Bladder microvascular endothelial cell (primary cell): Measurements from ENCODE around the gene SMPD4. TPM values are rescaled to one million over a fixed set of nuclear protein-coding genes. Genes with fewer than 3 reads are reported as not detected.

ENCODE experiments used
- total RNA-seq: library from RNA; depleted of rRNA; stranded (reverse); fragments of >200 nt; gene quantifications from 2 replicates; pipeline ENCODE4 v1.2.3, GENCODE V29; 2014

Gene SMPD4, protein sequence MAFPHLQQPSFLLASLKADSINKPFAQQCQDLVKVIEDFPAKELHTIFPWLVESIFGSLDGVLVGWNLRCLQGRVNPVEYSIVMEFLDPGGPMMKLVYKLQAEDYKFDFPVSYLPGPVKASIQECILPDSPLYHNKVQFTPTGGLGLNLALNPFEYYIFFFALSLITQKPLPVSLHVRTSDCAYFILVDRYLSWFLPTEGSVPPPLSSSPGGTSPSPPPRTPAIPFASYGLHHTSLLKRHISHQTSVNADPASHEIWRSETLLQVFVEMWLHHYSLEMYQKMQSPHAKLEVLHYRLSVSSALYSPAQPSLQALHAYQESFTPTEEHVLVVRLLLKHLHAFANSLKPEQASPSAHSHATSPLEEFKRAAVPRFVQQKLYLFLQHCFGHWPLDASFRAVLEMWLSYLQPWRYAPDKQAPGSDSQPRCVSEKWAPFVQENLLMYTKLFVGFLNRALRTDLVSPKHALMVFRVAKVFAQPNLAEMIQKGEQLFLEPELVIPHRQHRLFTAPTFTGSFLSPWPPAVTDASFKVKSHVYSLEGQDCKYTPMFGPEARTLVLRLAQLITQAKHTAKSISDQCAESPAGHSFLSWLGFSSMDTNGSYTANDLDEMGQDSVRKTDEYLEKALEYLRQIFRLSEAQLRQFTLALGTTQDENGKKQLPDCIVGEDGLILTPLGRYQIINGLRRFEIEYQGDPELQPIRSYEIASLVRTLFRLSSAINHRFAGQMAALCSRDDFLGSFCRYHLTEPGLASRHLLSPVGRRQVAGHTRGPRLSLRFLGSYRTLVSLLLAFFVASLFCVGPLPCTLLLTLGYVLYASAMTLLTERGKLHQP
- 12.0 and 24.0 TPM in 2 replicates for total RNA-seq

DNA sequence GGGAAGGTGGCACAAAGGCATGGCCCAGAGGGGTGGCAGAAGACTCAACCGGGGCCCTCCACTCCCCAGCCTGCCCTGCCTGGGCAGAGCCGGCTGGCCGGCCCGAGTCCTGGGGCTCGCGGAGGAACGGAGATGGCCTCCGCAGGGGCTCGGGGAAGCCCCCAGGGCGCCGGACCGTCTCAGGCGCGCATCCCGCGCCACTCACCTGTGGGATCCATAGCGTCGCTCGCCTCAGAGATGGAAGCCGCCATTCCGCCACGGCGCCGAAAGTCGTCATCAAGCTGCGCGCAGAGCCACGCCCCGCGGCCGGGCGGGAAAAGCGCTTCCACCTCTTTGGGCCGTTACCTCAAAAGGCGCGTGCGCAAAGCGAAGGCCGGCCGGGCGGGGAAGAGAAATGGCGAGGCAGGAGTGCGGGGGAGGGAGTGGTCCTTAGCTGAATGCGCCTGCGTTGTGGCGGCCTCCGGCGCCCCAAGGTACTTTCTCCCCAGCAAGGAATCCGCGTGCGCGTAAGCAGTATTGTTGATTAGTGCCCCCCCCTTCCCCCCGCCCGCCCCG is at the start of gene SMPD4:
Gene SMPD4, minus strand, starts transcription at position 278 of the 555 bp plus-strand sequence. CDS start 5,010 bp downstream, outside the sequence.

DNA sequence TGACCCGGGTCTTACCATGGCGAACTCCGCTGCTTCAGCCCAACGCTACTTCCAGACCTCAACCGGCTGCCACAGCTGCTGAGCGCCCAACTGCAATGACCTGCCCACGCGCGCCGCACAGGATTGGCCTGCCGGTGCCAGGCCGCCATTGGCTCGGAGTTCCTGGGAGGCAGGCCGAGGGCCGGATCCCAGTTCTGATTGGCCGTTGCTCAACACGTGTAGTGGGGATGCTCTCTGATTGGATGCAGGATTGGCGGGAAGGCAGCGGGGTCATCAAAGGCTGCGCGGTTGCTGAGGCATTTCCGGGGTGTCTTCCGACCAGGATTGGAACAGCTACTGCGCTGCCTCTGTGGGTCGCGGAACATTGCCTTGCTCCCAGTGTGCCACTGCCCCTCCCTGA is 16.9 kb upstream of the SMPD4 start, which contains the start of gene TUBA3E:
Gene TUBA3E, minus strand, starts transcription at position 97 of the 400 bp plus-strand sequence. Its CDS starts 79 bp downstream, at position 18.

DNA sequence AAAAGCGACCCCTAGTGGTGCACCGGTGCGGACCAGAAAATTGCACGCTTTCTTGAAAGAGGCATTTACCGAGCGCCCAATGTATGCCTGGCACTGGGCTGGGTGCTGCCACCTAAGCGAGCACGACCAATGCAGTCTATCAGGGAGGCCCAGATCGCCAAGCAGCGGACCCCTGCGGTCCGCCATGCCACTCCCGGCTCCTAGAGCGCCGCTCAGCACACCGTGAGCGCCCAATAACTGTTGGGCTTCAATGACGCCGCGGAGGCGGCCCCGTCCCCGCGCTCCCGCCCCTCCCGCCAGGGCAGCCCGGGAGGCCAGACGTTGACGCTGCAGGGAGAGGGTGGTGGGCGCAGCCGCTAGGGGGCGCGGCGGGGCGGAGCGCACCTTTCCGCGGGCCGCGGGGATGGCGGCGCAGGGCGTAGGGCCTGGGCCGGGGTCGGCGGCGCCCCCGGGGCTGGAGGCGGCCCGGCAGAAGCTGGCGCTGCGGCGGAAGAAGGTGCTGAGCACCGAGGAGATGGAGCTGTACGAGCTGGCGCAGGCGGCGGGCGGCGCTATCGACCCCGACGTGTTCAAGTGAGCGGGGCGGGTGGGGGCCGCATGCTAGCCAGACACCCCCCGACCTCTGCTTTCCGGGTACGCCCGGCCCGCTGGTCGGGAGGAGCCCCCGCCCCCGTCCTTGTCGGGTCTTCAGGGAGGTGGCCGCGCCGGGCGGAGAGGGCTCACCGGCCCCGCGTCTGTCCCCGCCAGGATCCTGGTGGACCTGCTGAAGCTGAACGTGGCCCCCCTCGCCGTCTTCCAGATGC is 679 bp upstream of the SMPD4 start, which contains the start of gene MZT2B:
Gene MZT2B, plus strand, starts transcription at position 383 of the 803 bp plus-strand sequence. Its CDS starts 21 bp downstream, at position 404.

DNA sequence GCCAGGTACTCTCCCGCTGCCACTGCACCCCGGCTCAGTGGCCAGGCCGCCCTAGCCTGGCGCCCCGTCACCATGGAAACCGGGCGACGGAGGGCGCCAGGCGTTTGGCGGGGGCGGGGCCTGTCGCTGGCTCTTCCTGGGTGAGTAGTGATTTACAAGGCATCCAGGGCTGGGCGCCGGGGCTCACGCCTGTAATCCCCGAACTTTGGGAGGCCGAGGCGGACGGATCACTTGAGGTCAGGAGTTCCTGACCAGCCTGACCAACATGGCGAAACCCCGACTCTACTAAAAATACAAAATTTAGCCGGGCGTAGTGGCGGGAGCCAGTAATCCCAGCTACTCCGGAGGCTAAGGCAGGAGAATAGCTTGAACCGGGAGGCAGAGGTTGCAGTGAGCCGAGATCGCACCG is 36.4 kb downstream of the SMPD4 start, which contains the start of gene CCDC74B:
Gene CCDC74B, minus strand, starts transcription at position 107 of the 409 bp plus-strand sequence. CDS start 116 bp downstream, outside the sequence.

DNA sequence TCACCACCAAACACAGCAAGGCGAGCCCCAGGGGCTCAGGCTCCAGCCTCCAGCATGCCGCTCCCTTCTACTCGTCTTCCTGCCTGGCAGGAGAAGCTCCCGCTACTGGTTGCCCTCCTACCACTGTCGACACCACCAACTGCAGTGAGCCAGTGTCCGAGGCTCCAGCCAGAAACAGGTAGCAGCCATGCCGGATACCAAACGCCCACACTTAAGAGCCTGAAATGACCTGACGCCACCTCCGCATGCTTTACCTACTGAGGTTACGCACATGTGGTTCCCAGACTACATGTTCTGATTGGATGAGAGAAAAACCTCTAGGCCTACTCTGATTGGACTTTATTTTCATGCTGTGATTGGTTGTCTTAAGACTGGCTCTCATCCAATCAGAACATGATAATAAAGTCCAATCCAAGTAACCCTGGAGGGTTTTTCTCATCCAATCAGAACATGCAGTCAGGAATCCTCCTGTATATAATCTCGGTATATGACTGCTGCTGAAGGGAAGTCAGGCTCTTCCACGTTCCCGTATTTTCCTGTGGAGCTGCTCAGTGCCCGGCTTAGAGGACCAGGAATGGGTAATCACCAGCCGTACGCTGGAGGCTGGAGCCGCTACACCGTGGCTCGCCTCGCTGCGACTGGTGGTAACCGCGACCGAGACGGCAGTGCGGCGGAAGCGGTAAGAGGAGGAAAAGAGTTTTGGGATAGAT is 52.1 kb downstream of the SMPD4 start, which contains the start of gene POTEF:
Gene POTEF, minus strand, starts transcription at position 103 of the 710 bp plus-strand sequence. CDS start 8,707 bp downstream, outside the sequence.

Other genes with a start within 250 kb of the SMPD4 start
- 0.06 TPM in 1 of 2 replicates, not detected in the other for gene RAB6C, start 201.9 kb downstream of the SMPD4 start, total RNA-seq
- 0.16 and 0.25 TPM in 2 replicates for gene POTEF, start 52.4 kb downstream of the SMPD4 start, total RNA-seq
- gene CCDC74B, start 36.5 kb downstream of the SMPD4 start, total RNA-seq: 0.65 and 0.94 TPM in 2 replicates
- 125 and 220 TPM in 2 replicates for gene MZT2B, start 660 bp upstream of the SMPD4 start, total RNA-seq
- gene TUBA3E, start 16.8 kb upstream of the SMPD4 start, total RNA-seq: not detected in 2 replicates
- 65.9 and 111 TPM in 2 replicates for gene IMP4, start 161.3 kb upstream of the SMPD4 start, total RNA-seq
- 20.9 and 32.5 TPM in 2 replicates for gene PTPN18, start 174.5 kb upstream of the SMPD4 start, total RNA-seq